PC-9 (cell line): ENCODE results near the gene AGRP. TPM values are rescaled to one million over a fixed set of nuclear protein-coding genes. Genes with fewer than 3 reads are reported as not detected.

Source experiments
- BruUV-seq: library from RNA; stranded (reverse); fragments of 400-500 nt; replicated peaks from 2 replicates; lab custom pipeline; 2021; lab: Mats Ljungman, UMichigan
- CTCF ChIA-PET: fragments of 300-600 bp; sonication (Branson Sonifier 250); formaldehyde crosslinking; loops from one replicate; lab custom pipeline; 2022; ENCODE audit warnings: antibody characterized with exemption; lab: Charles Lee
- POLR2A ChIA-PET: fragments of 300-600 bp; sonication (Branson Sonifier 250); formaldehyde crosslinking; loops from one replicate; lab custom pipeline; 2022; ENCODE audit warnings: antibody characterized with exemption; ENCODE audit not compliant: unreplicated experiment; lab: Charles Lee
- DNase-seq, 2 experiments: peaks; one replicate each; pipeline versions ENCODE4 v3.0.0 to v3.0.0-alpha.2; 2015 to 2022; ENCODE audit warnings: mixed read lengths in 1 of 2
- H2AFZ ChIP-seq: fragments of 200-600 bp; sonication (generic); 2 replicates; pipeline ENCODE4 v1.8.1; 2017; ENCODE audit warnings: antibody characterized with exemption
- H3F3A ChIP-seq: fragments of 200-600 bp; sonication (generic); 2 replicates; pipeline ENCODE4 v1.8.1; 2017; ENCODE audit warnings: antibody characterized with exemption, mild to moderate bottlenecking, low read depth; ENCODE audit not compliant: insufficient read depth
- H3K27ac ChIP-seq: fragments of 200-600 bp; sonication (generic); 2 replicates; pipeline ENCODE4 v1.6.1; 2016; ENCODE audit warnings: mixed run types
- H3K27me3 ChIP-seq: fragments of 200-600 bp; sonication (generic); 2 replicates; pipeline ENCODE4 v1.6.1; 2016; ENCODE audit warnings: low read depth, mixed run types; ENCODE audit not compliant: insufficient read depth
- H3K36me3 ChIP-seq: fragments of 200-600 bp; sonication (generic); 2 replicates; pipeline ENCODE4 v1.6.1; 2016; ENCODE audit warnings: low read depth, mixed run types
- H3K4me1 ChIP-seq: fragments of 200-600 bp; sonication (generic); replicated peaks from 2 replicates; pipeline ENCODE4 v1.6.1; 2016; ENCODE audit warnings: mixed run types; ENCODE audit not compliant: insufficient read depth
- H3K4me2 ChIP-seq: fragments of 200-600 bp; sonication (generic); 2 replicates; pipeline ENCODE4 v1.6.1; 2017; ENCODE audit warnings: mixed run types
- H3K4me3 ChIP-seq: fragments of 200-600 bp; sonication (generic); 2 replicates; pipeline ENCODE4 v1.6.1; 2016; ENCODE audit warnings: mixed run types
- H3K79me2 ChIP-seq: fragments of 200-600 bp; sonication (generic); 2 replicates; pipeline ENCODE4 v1.6.1; 2017; ENCODE audit warnings: low read depth, mixed run types
- H3K9me2 ChIP-seq: fragments of 200-600 bp; sonication (generic); 2 replicates; pipeline ENCODE4 v1.8.1; 2017; ENCODE audit warnings: mild to moderate bottlenecking; ENCODE audit not compliant: insufficient read depth
- H3K9me3 ChIP-seq: fragments of 200-600 bp; sonication (generic); 2 replicates; pipeline ENCODE4 v1.8.1; 2016; ENCODE audit warnings: low read depth; ENCODE audit not compliant: insufficient read depth
- H4K20me1 ChIP-seq: fragments of 200-600 bp; sonication (generic); 2 replicates; pipeline ENCODE4 v1.8.1; 2017; ENCODE audit not compliant: insufficient read depth
- CTCF ChIP-seq: fragments of 200-600 bp; sonication (generic); conservative IDR thresholded peaks from 2 replicates; pipeline ENCODE4 v1.6.1; 2017; ENCODE audit warnings: mixed run types, antibody characterized with exemption, mild to moderate bottlenecking, moderate library complexity
- EZH2 ChIP-seq: fragments of 200-600 bp; sonication (generic); IDR thresholded peaks from 2 replicates; pipeline ENCODE4 v1.8.0; 2017; ENCODE audit warnings: antibody characterized with exemption, low read depth
- intact Hi-C: fragments of 100-400 bp; cut with micrococcal nuclease; formaldehyde crosslinking; loops from one replicate; pipeline ENCODE4 v1.10.0; 2022; ENCODE audit not compliant: unreplicated experiment
- total RNA-seq: library from RNA; stranded (reverse); gene quantifications from 2 replicates; pipeline ENCODE4 v1.2.3, GENCODE V29; 2021

Gene AGRP
- total RNA-seq, 1 experiment from 2014 or later, result not detected

DNA sequence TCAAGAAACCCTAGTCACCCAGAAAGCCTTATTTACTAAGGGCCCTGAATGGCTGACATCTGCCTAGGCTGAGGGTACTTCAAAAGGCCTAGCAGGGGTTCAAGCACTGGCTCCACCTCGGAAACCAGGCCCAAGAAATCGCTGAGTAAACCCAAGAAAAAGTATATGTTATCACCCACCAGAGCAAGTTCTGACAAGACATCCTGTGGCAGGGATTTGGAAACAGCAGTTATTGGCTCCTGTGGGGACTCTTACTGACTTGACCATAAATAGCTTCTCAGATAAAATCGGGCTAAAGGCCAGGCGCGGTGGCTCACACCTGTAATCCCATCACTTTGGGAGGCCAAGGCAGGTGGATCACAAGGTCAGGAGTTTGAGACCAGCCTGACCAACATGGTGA lies 14.6 kb downstream of the AGRP start:
- no peaks in the 10 kb centered on the region for H3K36me3 ChIP-seq
- ChIA-PET POLR2A (no interaction called here), CTCF (no interaction called here)
- H2AFZ ChIP-seq, result no peak overlapping the region
- peaks cover 69% of the 10 kb centered on the region for H4K20me1 ChIP-seq
- no peak overlapping the region for H3K4me3 ChIP-seq
- H3K4me1 ChIP-seq, result 0 out of 2 replicates have a peak, but pooled peaks cover 5% of the 10 kb centered on the region
- TF ChIP-seq EZH2 (no peak), CTCF (no peak)
- H3K4me2 ChIP-seq, result no peak overlapping the region
- DNase-seq, result no peak
- H3K27ac ChIP-seq, result no peak overlapping the region
- intact Hi-C loops, result loop anchor here (5.0 to 10.0 kb wide), 5 partner anchors 96 to 574 kb away; partner anchors contain the start of genes E2F4, ELMO3, EXOC3L1 and PLEKHG4
- no TSS peak for BruUV-seq
- peaks cover 24% of the 10 kb centered on the region for H3K79me2 ChIP-seq
- H3F3A ChIP-seq, result no peaks in the 10 kb centered on the region
- no peaks in the 10 kb centered on the region for H3K9me2 ChIP-seq
- no peaks in the 10 kb centered on the region for H3K27me3 ChIP-seq
- no peaks in the 10 kb centered on the region for H3K9me3 ChIP-seq

DNA sequence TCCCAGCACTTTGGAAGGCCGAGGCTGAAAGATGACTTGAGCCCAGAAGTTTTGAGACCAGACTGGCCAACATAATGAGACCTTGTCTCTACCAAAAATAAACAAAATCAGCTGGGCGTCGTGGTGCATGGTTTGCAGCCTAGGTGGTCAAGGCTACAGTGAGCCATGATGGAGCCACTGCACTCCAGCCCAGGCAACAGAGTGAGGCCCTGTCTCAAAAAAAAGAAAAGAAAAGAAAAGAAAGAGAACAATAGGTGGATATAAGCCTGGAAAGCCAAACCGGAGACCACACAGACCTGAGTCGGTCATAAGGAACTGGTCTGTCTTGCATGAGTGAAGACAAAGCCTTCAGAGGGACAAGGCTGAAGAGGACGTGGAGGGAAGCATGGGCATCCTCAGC lies 16.8 kb downstream of the AGRP start:
- H3K27ac ChIP-seq, result no peak overlapping the region
- no peaks in the 10 kb centered on the region for H3K9me2 ChIP-seq
- DNase-seq, result no peak
- H3K4me2 ChIP-seq, result no peak overlapping the region
- H3K4me1 ChIP-seq, result 0 out of 2 replicates have a peak, but pooled peaks cover 5% of the 10 kb centered on the region
- no peaks in the 10 kb centered on the region for H3K36me3 ChIP-seq
- peaks cover 19% of the 10 kb centered on the region for H3K79me2 ChIP-seq
- H3K4me3 ChIP-seq, result no peak overlapping the region
- H2AFZ ChIP-seq, result no peak overlapping the region
- no peaks in the 10 kb centered on the region for H3K27me3 ChIP-seq
- H3K9me3 ChIP-seq, result no peaks in the 10 kb centered on the region
- BruUV-seq, result no TSS peak
- ChIA-PET CTCF (interaction anchor here (1.6 kb wide), 1 partner anchor 35 kb away, joined by 4 read pairs; the partner anchor contains the start of gene HSD11B2), POLR2A (no interaction called here)
- no peaks in the 10 kb centered on the region for H3F3A ChIP-seq
- H4K20me1 ChIP-seq, result peaks cover 61% of the 10 kb centered on the region
- TF ChIP-seq EZH2 (no peak), CTCF (no peak)
- intact Hi-C loops, result loop anchor here (5.0 to 10.0 kb wide), 5 partner anchors 94 to 572 kb away; partner anchors contain the start of genes E2F4, ELMO3, EXOC3L1 and PLEKHG4

DNA sequence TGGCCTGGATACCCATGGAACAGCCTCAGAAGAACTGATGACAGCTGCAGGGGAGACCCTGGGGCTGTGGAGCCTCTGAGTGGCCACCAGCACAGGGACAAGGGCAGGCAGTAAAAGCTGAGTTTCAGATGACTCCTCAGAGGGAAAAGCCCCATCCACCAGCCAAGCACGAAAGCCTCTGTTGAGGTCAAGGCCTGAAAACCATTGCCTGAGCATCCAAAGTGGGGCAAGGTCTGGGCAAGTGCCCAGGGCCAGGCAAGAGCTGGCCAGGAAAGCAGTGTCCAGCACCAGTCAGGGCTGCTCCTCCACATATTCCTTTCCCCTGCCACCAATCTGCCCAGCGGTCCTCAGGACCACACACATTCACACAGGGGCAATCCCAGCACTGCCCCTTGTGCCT lies 18.8 kb downstream of the AGRP start:
- Histone ChIP-seq H3F3A (no peaks in the 10 kb centered on the region), H3K9me2 (no peaks in the 10 kb centered on the region), H3K36me3 (no peaks in the 10 kb centered on the region), H3K4me2 (no peak overlapping the region), H3K79me2 (peaks cover 19% of the 10 kb centered on the region), H2AFZ (no peak overlapping the region), H3K4me1 (0 out of 2 replicates have a peak, but pooled peaks cover 5% of the 10 kb centered on the region), H3K9me3 (no peaks in the 10 kb centered on the region), H4K20me1 (peaks cover 60% of the 10 kb centered on the region), H3K4me3 (no peak overlapping the region), H3K27ac (no peak overlapping the region), H3K27me3 (no peaks in the 10 kb centered on the region)
- BruUV-seq, result no TSS peak
- intact Hi-C loops, result loop anchor here (2.0 to 10.0 kb wide), 4 partner anchors 204 to 570 kb away; partner anchors contain the start of genes E2F4, ELMO3 and EXOC3L1
- TF ChIP-seq CTCF, result no peak
- TF ChIP-seq EZH2, result no peak
- CTCF ChIA-PET, result interaction anchor here (0.5 to 1.9 kb wide), 3 partner anchors 36 to 328 kb away, joined by 3 to 18 read pairs (median 13); no protein-coding TSS in a partner anchor
- DNase-seq, result no peak
- POLR2A ChIA-PET, result no interaction called here
